IMR-90 (cell line): Measurements from ENCODE around the gene CPB2. TPM values are rescaled to one million over a fixed set of nuclear protein-coding genes. Genes with fewer than 3 reads are reported as not detected.

Source experiments
- ATAC-seq: fragments of 200-7000 bp; cut with Tn5 transposase; 2 replicates; pipeline ENCODE4 v1.9.1; 2020; ENCODE audit warnings: low read depth, mild to moderate bottlenecking, moderate library complexity
- BruUV-seq: library from RNA; stranded (reverse); fragments of 400-500 nt; replicated peaks from 2 replicates; lab custom pipeline; 2021; lab: Mats Ljungman, UMichigan
- CTCF ChIA-PET: fragments of 300-600 bp; formaldehyde crosslinking; extraction: SDS; loops from one replicate; lab custom pipeline; 2021; ENCODE audit warnings: antibody characterized with exemption; lab: Yijun Ruan, JAX
- POLR2A ChIA-PET: fragments of 300-600 bp; sonication (Branson Sonifier 250); formaldehyde crosslinking; loops from one replicate; lab custom pipeline; 2022; ENCODE audit warnings: antibody characterized with exemption; ENCODE audit not compliant: unreplicated experiment; lab: Charles Lee
- DNase-seq: peaks from one replicate; pipeline ENCODE4 v3.0.0; 2013
- H2AFZ ChIP-seq: replicated peaks from 2 replicates; pipeline ENCODE3; 2013; ENCODE audit warnings: low read length, mild to moderate bottlenecking; ENCODE audit not compliant: poor library complexity
- H2AK5ac ChIP-seq: 2 replicates; pipeline ENCODE4 v1.6.1; 2013; ENCODE audit warnings: low read depth, low read length, inconsistent platforms
- H2AK9ac ChIP-seq: replicated peaks from 2 replicates; pipeline ENCODE3; 2013; ENCODE audit warnings: mild to moderate bottlenecking, low read depth, low read length, moderate library complexity; ENCODE audit not compliant: poor library complexity
- H2BK120ac ChIP-seq: 2 replicates; pipeline ENCODE4 v1.6.1; 2013; ENCODE audit warnings: low read depth, low read length, inconsistent platforms
- H2BK15ac ChIP-seq: 3 replicates; pipeline ENCODE4 v1.6.1; 2013; ENCODE audit warnings: low read depth, low read length, inconsistent platforms
- H2BK20ac ChIP-seq: 2 replicates; pipeline ENCODE4 v1.6.1; 2013; ENCODE audit warnings: low read depth, mild to moderate bottlenecking, inconsistent platforms, low read length, moderate library complexity
- H2BK5ac ChIP-seq: 2 replicates; pipeline ENCODE4 v1.6.1; 2013; ENCODE audit warnings: mild to moderate bottlenecking, low read depth, low read length, inconsistent platforms; ENCODE audit not compliant: poor library complexity, severe bottlenecking
- H3K14ac ChIP-seq: replicated peaks from 2 replicates; pipeline ENCODE4 v1.6.1; 2013; ENCODE audit warnings: low read depth, low read length, inconsistent platforms
- H3K18ac ChIP-seq: 2 replicates; pipeline ENCODE4 v1.6.1; 2013; ENCODE audit warnings: low read depth, low read length, control low read depth
- H3K23ac ChIP-seq: 2 replicates; pipeline ENCODE4 v1.6.1; 2013; ENCODE audit warnings: low read depth, low read length, inconsistent platforms
- H3K27ac ChIP-seq: 2 replicates; pipeline ENCODE4 v1.5.1; 2013; ENCODE audit warnings: mild to moderate bottlenecking, control low read depth, low read length; ENCODE audit not compliant: insufficient read depth
- H3K27me3 ChIP-seq: 2 replicates; pipeline ENCODE4 v1.6.1; 2013; ENCODE audit warnings: low read length; ENCODE audit not compliant: control insufficient read depth, insufficient read depth
- H3K36me3 ChIP-seq: 2 replicates; pipeline ENCODE4 v1.6.1; 2013; ENCODE audit warnings: low read length, mixed read lengths; ENCODE audit not compliant: control insufficient read depth, insufficient read depth
- H3K4ac ChIP-seq: 2 replicates; pipeline ENCODE4 v1.6.1; 2013; ENCODE audit warnings: low read depth, low read length, inconsistent platforms
- H3K4me1 ChIP-seq: 2 replicates; pipeline ENCODE4 v1.6.1; 2013; ENCODE audit warnings: low read length, mixed read lengths; ENCODE audit not compliant: control insufficient read depth, insufficient read depth
- H3K4me2 ChIP-seq: 2 replicates; pipeline ENCODE4 v1.6.1; 2013; ENCODE audit warnings: low read depth, mild to moderate bottlenecking, control low read depth, low read length, moderate library complexity
- H3K4me3 ChIP-seq: 2 replicates; pipeline ENCODE4 v1.5.1; 2013; ENCODE audit warnings: low read depth, mild to moderate bottlenecking, control low read depth, low read length, moderate library complexity; ENCODE audit not compliant: insufficient read depth
- H3K56ac ChIP-seq: 2 replicates; pipeline ENCODE4 v1.6.1; 2013; ENCODE audit warnings: low read length, inconsistent platforms; ENCODE audit not compliant: insufficient read depth; ENCODE audit errors: extremely low read depth
- H3K79me1 ChIP-seq, 2 experiments: 2 replicates each; pipeline ENCODE4 v1.6.1; 2013; ENCODE audit warnings: low read length in 2 of 2, inconsistent platforms in 1 of 2, low read depth in 1 of 2
- H3K9ac ChIP-seq: 2 replicates; pipeline ENCODE4 v1.6.1; 2013; ENCODE audit warnings: low read depth, low read length, control low read depth
- H3K9me1 ChIP-seq: 2 replicates; pipeline ENCODE4 v1.6.1; 2013; ENCODE audit warnings: low read length, inconsistent platforms; ENCODE audit not compliant: insufficient read depth
- H3K9me3 ChIP-seq: 2 replicates; pipeline ENCODE4 v1.6.1; 2013; ENCODE audit warnings: low read length; ENCODE audit not compliant: control insufficient read depth, insufficient read depth
- H4K20me1 ChIP-seq: 2 replicates; pipeline ENCODE4 v1.6.1; 2013; ENCODE audit warnings: low read length, inconsistent platforms; ENCODE audit not compliant: insufficient read depth
- H4K5ac ChIP-seq: 2 replicates; pipeline ENCODE4 v1.6.1; 2013; ENCODE audit warnings: mild to moderate bottlenecking, low read depth, low read length, control low read depth
- H4K8ac ChIP-seq, 2 experiments: 2 replicates each; pipeline ENCODE4 v1.6.1; 2013; ENCODE audit warnings: low read depth in 2 of 2, low read length in 2 of 2, control low read depth in 1 of 2, inconsistent platforms in 1 of 2
- H4K91ac ChIP-seq: 2 replicates; pipeline ENCODE4 v1.6.1; 2013; ENCODE audit warnings: low read depth, low read length, inconsistent platforms; ENCODE audit not compliant: insufficient read depth
- FOS ChIP-seq: fragments of 150-350 bp; IDR thresholded peaks from 2 replicates; pipeline ENCODE4 v1.6.1; 2016; ENCODE audit warnings: low read depth, low read length
- MAZ ChIP-seq: IDR thresholded peaks from 2 replicates; pipeline ENCODE4 v1.6.1; 2012; ENCODE audit warnings: low read depth, mild to moderate bottlenecking, low read length, improper control_type of control experiment, moderate library complexity, borderline replicate concordance
- POLR2A ChIP-seq: IDR thresholded peaks from 2 replicates; pipeline ENCODE4 v1.6.1; 2012; ENCODE audit warnings: mild to moderate bottlenecking, low read depth, low read length
- RFX5 ChIP-seq: IDR thresholded peaks from 2 replicates; pipeline ENCODE4 v1.8.0; 2012; ENCODE audit warnings: low read depth, mild to moderate bottlenecking, low read length, moderate library complexity
- SMC3 ChIP-seq: fragments of 150-350 bp; IDR thresholded peaks from 2 replicates; pipeline ENCODE4 v1.6.1; 2016; ENCODE audit warnings: low read depth, mild to moderate bottlenecking, antibody characterized with exemption, low read length, moderate library complexity
- WGBS, 2 experiments: methylation state at CpG; one replicate each; pipeline versions ENCODE4 v1.1.5 to v1.1.7; 2013; ENCODE audit warnings: missing lambda C conversion rate in 2 of 2; ENCODE audit not compliant: insufficient read length in 1 of 2; ENCODE audit errors: extremely low coverage in 2 of 2; 5-methylcytosine and 5-hydroxymethylcytosine counted together
- dilution Hi-C: fragments of 300-500 bp; cut with HindIII; formaldehyde crosslinking; loops from one replicate; pipeline ENCODE4 v1.14.3; 2018; ENCODE audit warnings: low sequenced_read_pairs; ENCODE audit not compliant: unreplicated experiment
- in situ Hi-C: fragments of 300-500 bp; cut with MboI; formaldehyde crosslinking; loops from 3 replicates; pipeline ENCODE4 v1.14.3; 2019; ENCODE audit warnings: low sequenced_read_pairs, inconsistent platforms, mixed read lengths
- intact Hi-C: fragments of 100-400 bp; cut with micrococcal nuclease; formaldehyde crosslinking; loops from 2 replicates; pipeline ENCODE4 v1.10.0; 2022
- polyA plus RNA-seq, 3 experiments: library from polyadenylated mRNA; depleted of rRNA; stranded (reverse); fragments of >200 nt; gene quantifications; 2 replicates each; pipeline ENCODE4 v1.2.3, GENCODE V29; 2012; ENCODE audit warnings: low replicate concordance in 1 of 3
- total RNA-seq: library from RNA; depleted of rRNA; stranded (reverse); fragments of >200 nt; gene quantifications from 2 replicates; pipeline ENCODE4 v1.2.3, GENCODE V29; 2012
- TF ChIP-seq, protein P1 (sequence below): fragments of 150-350 bp; IDR thresholded peaks from 2 replicates; pipeline ENCODE4 v1.6.1; 2017; ENCODE audit warnings: mild to moderate bottlenecking, antibody characterized with exemption, low read length, low read depth

CPB2 gene
- total and polyA plus RNA-seq, 2 of the 4 experiments (the other 2 are of a cell fraction): not detected

GRCh38 chr13:46134961-46135522, 30.2 kb upstream of the CPB2 start:
- H2AK9ac ChIP-seq: no peak overlapping the region
- no peaks in the 10 kb centered on the region for H3K9me3 ChIP-seq
- dilution Hi-C loops (no loop called here), in situ Hi-C loops (no loop called here), intact Hi-C loops (no loop called here)
- no peak overlapping the region for H4K8ac ChIP-seq
- no peak overlapping the region for H3K14ac ChIP-seq
- H3K4me2 ChIP-seq: no peak overlapping the region
- 14% methylated on average over 1 of the region's 4 CpGs; no CpG with 5 or more reads in 1 of the 2 experiments for WGBS, 2 experiments
- no TSS peak for BruUV-seq
- H3K79me1 ChIP-seq: no peaks in the 10 kb centered on the region
- H3K4ac ChIP-seq: no peak overlapping the region
- no peak overlapping the region for H3K27ac ChIP-seq
- H3K18ac ChIP-seq: no peak overlapping the region
- ChIA-PET CTCF (no interaction called here), POLR2A (no interaction called here)
- TF ChIP-seq MAZ (no peak), POLR2A (no peak), RFX5 (no peak), SMC3 (no peak), FOS (no peak)
- TF ChIP-seq, protein P1, sequence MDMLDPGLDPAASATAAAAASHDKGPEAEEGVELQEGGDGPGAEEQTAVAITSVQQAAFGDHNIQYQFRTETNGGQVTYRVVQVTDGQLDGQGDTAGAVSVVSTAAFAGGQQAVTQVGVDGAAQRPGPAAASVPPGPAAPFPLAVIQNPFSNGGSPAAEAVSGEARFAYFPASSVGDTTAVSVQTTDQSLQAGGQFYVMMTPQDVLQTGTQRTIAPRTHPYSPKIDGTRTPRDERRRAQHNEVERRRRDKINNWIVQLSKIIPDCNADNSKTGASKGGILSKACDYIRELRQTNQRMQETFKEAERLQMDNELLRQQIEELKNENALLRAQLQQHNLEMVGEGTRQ: no peak
- no peak overlapping the region for H2BK20ac ChIP-seq
- H2AFZ ChIP-seq: no peak overlapping the region
- no peak overlapping the region for H2AK5ac ChIP-seq
- no peaks in the 10 kb centered on the region for H3K4me1 ChIP-seq
- H3K9ac ChIP-seq: no peak overlapping the region
- no peaks in the 10 kb centered on the region for H3K9me1 ChIP-seq
- ATAC-seq (no peak), DNase-seq (peak; percentile 2)
- H3K23ac ChIP-seq: no peak overlapping the region
- H4K5ac ChIP-seq: no peak overlapping the region
- H4K20me1 ChIP-seq: no peaks in the 10 kb centered on the region
- H2BK15ac ChIP-seq: no peak overlapping the region
- no peak overlapping the region for H3K56ac ChIP-seq
- H3K27me3 ChIP-seq: peaks cover 8% of the 10 kb centered on the region; the same call in 1 of the 2 replicates
- no peak overlapping the region for H4K91ac ChIP-seq
- H2BK120ac ChIP-seq: no peak overlapping the region
- H3K4me3 ChIP-seq: no peak overlapping the region
- H2BK5ac ChIP-seq: no peak overlapping the region
- no peaks in the 10 kb centered on the region for H3K36me3 ChIP-seq
